Measurements from ENCODE around the gene COMMD3.

DNA sequence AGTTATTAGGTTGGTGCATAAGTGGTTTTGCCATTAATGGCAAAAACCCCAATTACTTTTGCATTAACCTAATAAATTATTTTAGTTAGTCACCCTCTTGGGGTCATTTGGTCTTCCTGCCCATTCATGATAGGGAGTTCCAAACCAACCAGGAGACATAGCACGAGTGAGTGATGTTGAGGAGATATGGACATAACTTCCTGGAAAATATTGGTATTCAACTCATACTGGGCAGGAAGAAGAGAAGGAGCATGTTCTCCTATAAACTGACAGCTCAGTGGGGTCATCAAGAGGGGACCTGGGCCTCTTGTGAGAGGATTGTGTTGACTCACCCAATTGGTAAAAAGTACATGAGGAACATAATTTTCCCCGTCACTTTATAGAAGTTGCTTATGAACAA, 52.8 kb downstream of the COMMD3 start:
- TF ChIP-seq, protein P1, sequence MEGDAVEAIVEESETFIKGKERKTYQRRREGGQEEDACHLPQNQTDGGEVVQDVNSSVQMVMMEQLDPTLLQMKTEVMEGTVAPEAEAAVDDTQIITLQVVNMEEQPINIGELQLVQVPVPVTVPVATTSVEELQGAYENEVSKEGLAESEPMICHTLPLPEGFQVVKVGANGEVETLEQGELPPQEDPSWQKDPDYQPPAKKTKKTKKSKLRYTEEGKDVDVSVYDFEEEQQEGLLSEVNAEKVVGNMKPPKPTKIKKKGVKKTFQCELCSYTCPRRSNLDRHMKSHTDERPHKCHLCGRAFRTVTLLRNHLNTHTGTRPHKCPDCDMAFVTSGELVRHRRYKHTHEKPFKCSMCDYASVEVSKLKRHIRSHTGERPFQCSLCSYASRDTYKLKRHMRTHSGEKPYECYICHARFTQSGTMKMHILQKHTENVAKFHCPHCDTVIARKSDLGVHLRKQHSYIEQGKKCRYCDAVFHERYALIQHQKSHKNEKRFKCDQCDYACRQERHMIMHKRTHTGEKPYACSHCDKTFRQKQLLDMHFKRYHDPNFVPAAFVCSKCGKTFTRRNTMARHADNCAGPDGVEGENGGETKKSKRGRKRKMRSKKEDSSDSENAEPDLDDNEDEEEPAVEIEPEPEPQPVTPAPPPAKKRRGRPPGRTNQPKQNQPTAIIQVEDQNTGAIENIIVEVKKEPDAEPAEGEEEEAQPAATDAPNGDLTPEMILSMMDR (IDR thresholded peaks at IDR 0.05) = no peak
- TF ChIP-seq POLR2A (IDR thresholded peaks at IDR 0.05) = no peak

Data from right lobe of liver (tissue), 4 donors.